Natural killer cell treated with Interleukin-12 subunit alpha and Interleukin-12 subunit beta and Interleukin-15 and Interleukin-18, amount 100 ng/mL, for 72 hours (primary cell): ENCODE data around the gene ACBD6. TPM values are rescaled to one million over a fixed set of nuclear protein-coding genes. Genes with fewer than 3 reads are reported as not detected.
A peak's percentile ranks its signal among the peaks of the same experiment; 100 is the strongest.

Experiments
- ATAC-seq, 2 donors: fragments of 150-1000 bp; cut with Tn5 transposase in 1 of 2; sonication (Bioruptor Pico), chemical (Tn5 transposase) in 1 of 2; 2 replicates each; pipeline ENCODE4 v1.10.0; 2021
- DNase-seq: peaks from one replicate; pipeline ENCODE4 v3.0.0; 2022; ENCODE audit warnings: low spot score
- H3K27ac Mint-ChIP-seq, 2 donors: 1 replicate in 1 of 2; 2 replicates in 1 of 2; pipeline ENCODE4 v1.8.0; 2022; ENCODE audit warnings: mixed read lengths in 2 of 2, mild to moderate bottlenecking in 1 of 2, moderate library complexity in 1 of 2
- H3K27me3 Mint-ChIP-seq, 2 donors: 1 replicate in 1 of 2; 2 replicates in 1 of 2; pipeline ENCODE4 v1.8.0; 2022; ENCODE audit warnings: mixed read lengths in 2 of 2
- H3K36me3 Mint-ChIP-seq: one replicate; pipeline ENCODE4 v1.8.0; 2022; ENCODE audit warnings: mixed read lengths
- H3K4me1 Mint-ChIP-seq, 2 donors: 1 replicate in 1 of 2; 2 replicates in 1 of 2; pipeline ENCODE4 v1.8.0; 2022; ENCODE audit warnings: low read depth in 2 of 2, mixed read lengths in 2 of 2, mild to moderate bottlenecking in 1 of 2
- H3K4me3 Mint-ChIP-seq: one replicate; pipeline ENCODE4 v1.8.0; 2022; ENCODE audit warnings: mixed read lengths
- H3K9me3 Mint-ChIP-seq: 2 replicates; pipeline ENCODE4 v1.8.0; 2022; ENCODE audit warnings: mixed read lengths
- total RNA-seq, 2 donors: library from RNA; stranded (reverse); gene quantifications; one replicate each; pipeline ENCODE4 v1.2.3, GENCODE V29; 2022

Gene ACBD6
- total RNA-seq, 2 donors from 2014 or later = 32.0 to 53.7 TPM

DNA sequence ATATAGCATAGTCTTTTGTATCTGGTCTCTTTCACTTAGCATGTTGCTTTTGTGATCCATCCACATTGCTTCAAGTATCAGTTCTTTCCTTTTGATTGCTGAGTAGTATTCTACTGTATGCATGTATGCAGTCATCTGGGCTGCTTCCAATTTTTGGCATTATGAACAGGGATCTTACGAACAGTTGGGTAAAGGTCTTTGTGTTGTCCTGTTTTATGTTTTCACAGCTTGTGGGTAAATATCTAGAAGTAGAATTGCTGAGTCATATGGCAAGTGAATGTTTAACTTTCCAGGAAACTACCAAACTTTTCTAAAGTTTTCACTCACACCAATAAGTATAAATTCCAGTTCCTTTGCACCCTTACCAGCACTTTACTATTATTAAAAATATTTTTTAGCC, 211.4 kb downstream of the ACBD6 start:
- peak overlapping the region; percentile 2 for H3K4me3 Mint-ChIP-seq
- peaks cover 5% of the 10 kb centered on the region for H3K36me3 Mint-ChIP-seq
- H3K4me1 Mint-ChIP-seq = peaks cover 16 to 18% of the 10 kb centered on the region in 2 donors
- DNase-seq (no peak), ATAC-seq (peak in 1 of 2 donors; percentile 27)
- no peak overlapping the region for H3K27ac Mint-ChIP-seq
- H3K27me3 Mint-ChIP-seq = no peaks in the 10 kb centered on the region
- no peaks in the 10 kb centered on the region for H3K9me3 Mint-ChIP-seq

DNA sequence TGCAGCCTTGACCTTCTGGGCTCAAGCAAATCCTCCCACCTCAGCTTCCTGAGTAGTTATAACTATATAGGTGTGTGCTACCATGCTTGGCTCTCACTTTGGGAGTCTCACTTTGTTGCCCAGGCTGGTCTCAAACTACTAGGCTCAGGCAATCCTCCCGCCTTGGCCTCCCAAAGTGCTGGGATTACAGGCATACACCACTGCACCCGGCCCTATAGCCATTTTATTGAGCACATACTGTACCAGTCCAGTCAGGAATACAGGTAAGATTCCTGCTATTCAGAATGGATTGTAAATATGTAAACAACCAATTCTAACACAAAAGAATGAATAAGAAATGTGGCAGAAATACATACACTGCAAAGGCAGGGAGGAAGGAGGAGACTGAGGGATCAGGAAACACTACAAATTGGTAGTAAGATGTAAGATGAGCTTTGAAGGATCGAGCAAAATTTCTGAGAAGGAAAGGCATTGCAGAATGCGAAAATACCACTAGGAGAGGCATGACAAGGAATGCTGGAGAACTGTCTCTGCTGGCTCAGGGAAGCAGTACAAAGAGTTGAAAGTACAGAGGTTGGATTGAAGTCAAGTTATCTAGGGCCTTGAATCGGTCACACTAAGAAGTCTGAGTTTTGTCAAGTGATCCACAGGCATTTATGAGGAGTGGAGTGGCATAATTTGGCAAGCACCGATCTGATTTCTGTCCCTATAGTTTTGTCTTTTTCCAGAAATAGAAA, 211.9 kb downstream of the ACBD6 start:
- Mint-ChIP-seq H3K27ac (no peak overlapping the region), H3K27me3 (no peaks in the 10 kb centered on the region), H3K36me3 (peaks cover 5% of the 10 kb centered on the region), H3K4me1 (peaks cover 16 to 18% of the 10 kb centered on the region in 2 donors), H3K4me3 (peak overlapping the region; percentile 2), H3K9me3 (no peaks in the 10 kb centered on the region)
- ATAC-seq (no peak), DNase-seq (no peak)

- H3K4me3 Mint-ChIP-seq = no peak overlapping the region
- DNase-seq (no peak), ATAC-seq (no peak)
- H3K27ac Mint-ChIP-seq = peak overlapping the region in 1 of 2 donors; percentile 3
- H3K27me3 Mint-ChIP-seq = no peaks in the 10 kb centered on the region
- peaks cover 16 to 18% of the 10 kb centered on the region in 2 donors for H3K4me1 Mint-ChIP-seq
- H3K9me3 Mint-ChIP-seq = no peaks in the 10 kb centered on the region
- peaks cover 5% of the 10 kb centered on the region for H3K36me3 Mint-ChIP-seq
Measured at GRCh38 chr1:180288940-180289339, 213.4 kb downstream of the ACBD6 start.

DNA sequence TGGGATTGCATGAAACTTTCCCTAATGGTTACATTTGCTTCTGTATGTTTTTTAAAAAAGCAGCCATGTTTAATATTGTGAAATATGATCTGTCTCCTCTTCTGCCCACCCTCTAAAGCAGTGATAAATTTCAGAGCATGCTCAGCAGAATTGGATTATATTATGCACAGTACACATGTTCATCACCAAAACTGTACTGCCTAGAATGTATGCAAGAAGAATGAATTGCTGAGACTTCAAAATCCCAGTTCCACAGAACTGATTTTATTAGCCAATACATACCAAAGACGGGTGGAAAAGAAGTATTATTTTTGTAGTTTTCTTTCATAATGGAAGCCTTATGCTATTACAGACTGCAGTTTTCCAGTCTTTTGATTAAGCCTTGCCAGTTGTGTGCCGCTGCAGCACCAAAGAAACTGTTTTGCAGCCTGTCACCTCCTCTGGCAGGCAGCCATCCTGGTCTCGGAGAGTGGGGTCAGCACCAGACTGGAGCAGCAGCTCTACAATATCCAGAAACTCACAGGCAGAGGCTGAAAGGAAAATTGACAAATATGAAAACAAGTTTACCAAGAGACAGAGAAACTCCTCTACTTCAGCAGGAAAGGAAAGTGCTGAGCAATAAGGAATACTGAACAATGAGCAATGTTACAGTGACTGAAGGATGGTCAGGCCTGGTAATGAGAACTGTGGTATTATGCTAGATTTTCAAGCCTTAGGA, 214.2 kb downstream of the ACBD6 start:
- H3K27me3 Mint-ChIP-seq = no peaks in the 10 kb centered on the region
- H3K27ac Mint-ChIP-seq = no peak overlapping the region
- ATAC-seq (no peak), DNase-seq (no peak)
- no peak overlapping the region for H3K4me3 Mint-ChIP-seq
- H3K36me3 Mint-ChIP-seq = peaks cover 5% of the 10 kb centered on the region
- H3K4me1 Mint-ChIP-seq = peaks cover 18 to 20% of the 10 kb centered on the region in 2 donors
- no peaks in the 10 kb centered on the region for H3K9me3 Mint-ChIP-seq

DNA sequence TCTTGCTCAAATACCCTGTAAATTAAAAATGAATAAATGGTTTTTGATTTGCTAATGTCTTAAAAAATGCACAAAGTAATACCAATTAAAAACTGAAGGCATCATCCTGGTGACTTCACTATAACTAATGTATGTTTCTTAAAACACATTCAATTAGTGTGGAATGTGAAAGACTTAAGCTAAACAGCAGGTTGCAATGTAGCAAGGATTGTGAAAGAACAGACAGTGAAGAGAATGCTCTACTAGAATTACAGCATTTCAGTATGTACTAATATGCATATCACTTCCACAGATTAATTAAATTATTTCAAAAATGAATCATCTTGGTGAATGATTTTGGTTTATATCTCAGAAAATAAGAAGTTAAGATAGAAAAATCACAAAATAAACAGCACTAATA, 216.0 kb downstream of the ACBD6 start:
- Mint-ChIP-seq H3K27me3 (no peaks in the 10 kb centered on the region), H3K27ac (no peak overlapping the region), H3K9me3 (no peaks in the 10 kb centered on the region), H3K4me1 (peaks cover 13 to 17% of the 10 kb centered on the region in 2 donors), H3K36me3 (peaks cover 5% of the 10 kb centered on the region), H3K4me3 (no peak overlapping the region)
- no peak for DNase-seq
- ATAC-seq = no peak

DNA sequence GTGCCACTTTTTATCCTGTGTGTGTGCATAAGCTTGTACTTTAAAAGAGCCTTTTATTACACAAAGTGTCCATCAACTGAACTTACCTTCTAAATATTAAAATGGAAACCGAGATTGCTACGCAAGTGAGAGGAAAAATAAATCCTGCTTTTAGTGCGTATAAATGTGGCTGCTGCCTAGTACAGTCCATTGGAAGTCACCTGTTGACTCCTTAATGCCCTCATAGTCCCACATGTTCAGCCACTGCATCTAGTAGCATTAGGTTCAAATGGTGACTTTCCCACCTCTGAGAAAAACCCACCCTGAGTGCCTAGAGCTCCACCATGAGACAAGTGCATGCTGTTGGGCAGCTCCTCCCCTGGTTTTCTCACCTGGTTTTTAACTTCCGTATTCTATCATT, 219.3 kb downstream of the ACBD6 start:
- peaks cover 8% of the 10 kb centered on the region for H3K36me3 Mint-ChIP-seq
- ATAC-seq (no peak), DNase-seq (no peak)
- no peaks in the 10 kb centered on the region for H3K9me3 Mint-ChIP-seq
- H3K27me3 Mint-ChIP-seq = no peaks in the 10 kb centered on the region
- no peak overlapping the region for H3K4me3 Mint-ChIP-seq
- H3K4me1 Mint-ChIP-seq = peaks cover 0 to 4% of the 10 kb centered on the region in 2 donors
- H3K27ac Mint-ChIP-seq = no peak overlapping the region

DNA sequence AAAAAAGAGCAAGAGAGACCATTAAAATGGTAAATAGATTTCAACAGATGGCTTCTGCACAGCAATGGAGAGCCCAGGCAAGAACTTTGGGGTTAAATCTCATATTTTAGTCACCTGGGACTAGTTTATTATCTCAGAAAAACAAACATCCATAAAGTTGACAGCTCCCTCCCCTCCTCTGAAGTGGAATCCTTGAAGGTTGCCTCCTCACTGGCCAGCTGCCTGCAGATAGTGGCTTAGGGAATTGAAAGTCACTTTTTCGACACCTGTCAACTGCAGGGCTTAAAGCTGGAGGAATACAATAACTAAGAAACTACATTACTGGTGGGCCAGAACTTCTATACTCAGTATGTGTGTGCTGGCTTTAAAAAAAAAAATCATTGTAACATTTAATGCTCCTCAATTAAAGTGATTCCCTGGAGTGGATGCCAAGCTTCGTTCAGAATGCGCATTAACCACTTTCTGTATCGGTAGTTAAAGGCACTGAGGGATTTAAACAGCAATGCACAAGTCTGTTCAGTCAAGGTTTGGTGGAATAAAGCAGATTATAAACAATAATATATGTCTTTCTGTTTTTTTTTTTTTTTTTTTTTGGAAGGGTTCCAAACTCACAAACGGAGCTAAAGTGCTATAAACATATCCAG, 219.9 kb downstream of the ACBD6 start:
- DNase-seq (no peak), ATAC-seq (no peak)
- peaks cover 0 to 4% of the 10 kb centered on the region in 2 donors for H3K4me1 Mint-ChIP-seq
- H3K27me3 Mint-ChIP-seq = no peaks in the 10 kb centered on the region
- H3K27ac Mint-ChIP-seq = no peak overlapping the region
- no peak overlapping the region for H3K4me3 Mint-ChIP-seq
- no peaks in the 10 kb centered on the region for H3K9me3 Mint-ChIP-seq
- H3K36me3 Mint-ChIP-seq = peaks cover 4% of the 10 kb centered on the region

GRCh38 chr1:180281490-180281889, 220.9 kb downstream of the ACBD6 start:
- no peak for DNase-seq

DNA sequence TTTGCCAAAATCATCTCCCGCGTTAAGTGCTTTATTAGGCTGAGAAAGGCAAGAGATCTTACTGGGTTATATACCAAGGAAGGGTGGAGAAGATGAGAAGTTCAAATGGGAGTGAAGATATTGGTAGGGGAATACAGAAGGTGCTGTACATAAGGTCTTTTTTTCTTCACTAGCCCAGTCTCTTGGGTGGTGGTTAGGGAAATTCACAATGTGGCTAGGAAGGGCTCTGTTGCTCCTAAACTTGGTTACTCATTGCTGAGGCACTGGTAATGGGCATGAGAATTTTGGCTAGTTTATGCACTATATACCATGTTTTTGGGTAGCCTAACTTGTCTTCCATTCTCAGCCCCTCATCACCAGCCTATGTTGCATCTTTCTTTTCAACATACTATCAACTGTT, 221.8 kb downstream of the ACBD6 start:
- Mint-ChIP-seq H3K4me3 (no peak overlapping the region), H3K36me3 (peaks cover 4% of the 10 kb centered on the region), H3K27me3 (no peaks in the 10 kb centered on the region), H3K27ac (no peak overlapping the region), H3K9me3 (no peaks in the 10 kb centered on the region), H3K4me1 (peaks cover 0 to 4% of the 10 kb centered on the region in 2 donors)
- DNase-seq (no peak), ATAC-seq (no peak)

More at GRCh38 chr1:180281490-180281889, 220.9 kb downstream of the ACBD6 start:
- Mint-ChIP-seq H3K36me3 (peaks cover 4% of the 10 kb centered on the region), H3K27me3 (no peaks in the 10 kb centered on the region), H3K27ac (no peak overlapping the region), H3K4me1 (peaks cover 0 to 4% of the 10 kb centered on the region in 2 donors), H3K9me3 (no peaks in the 10 kb centered on the region), H3K4me3 (no peak overlapping the region)
- no peak for ATAC-seq

GRCh38 chr1:180279651-180280050, 222.7 kb downstream of the ACBD6 start:
- DNase-seq (no peak), ATAC-seq (no peak)
- no peak overlapping the region for H3K27ac Mint-ChIP-seq
- H3K4me3 Mint-ChIP-seq = no peak overlapping the region
- no peaks in the 10 kb centered on the region for H3K9me3 Mint-ChIP-seq
- peaks cover 4% of the 10 kb centered on the region for H3K36me3 Mint-ChIP-seq
- H3K27me3 Mint-ChIP-seq = no peaks in the 10 kb centered on the region
- H3K4me1 Mint-ChIP-seq = peaks cover 0 to 4% of the 10 kb centered on the region in 2 donors

GRCh38 chr1:180278596-180279395, 223.6 kb downstream of the ACBD6 start:
- DNase-seq (no peak), ATAC-seq (no peak)
- Mint-ChIP-seq H3K4me3 (no peak overlapping the region), H3K9me3 (no peaks in the 10 kb centered on the region), H3K27me3 (no peaks in the 10 kb centered on the region), H3K27ac (no peak overlapping the region), H3K36me3 (peaks cover 4% of the 10 kb centered on the region), H3K4me1 (peaks cover 0 to 2% of the 10 kb centered on the region in 2 donors)

DNA sequence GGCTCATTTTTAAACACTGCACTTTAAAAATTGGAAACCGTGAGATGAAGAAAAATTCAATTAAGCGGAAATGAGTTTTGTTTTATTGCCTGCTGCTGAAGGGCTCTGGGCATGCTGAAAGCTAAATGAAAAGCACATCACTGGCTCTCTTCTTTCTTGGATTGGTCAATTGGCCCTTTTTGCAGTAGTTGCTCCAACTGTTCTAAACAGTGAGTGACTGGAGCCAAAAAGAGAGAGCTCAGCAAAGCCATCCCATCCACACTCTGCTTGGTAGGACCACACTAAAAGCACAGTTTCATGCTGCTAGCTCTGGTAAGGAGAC, 224.2 kb downstream of the ACBD6 start:
- no peaks in the 10 kb centered on the region for H3K27me3 Mint-ChIP-seq
- peaks cover 4% of the 10 kb centered on the region for H3K36me3 Mint-ChIP-seq
- no peak for ATAC-seq
- H3K9me3 Mint-ChIP-seq = no peaks in the 10 kb centered on the region
- no peaks in the 10 kb centered on the region for H3K4me1 Mint-ChIP-seq
- no peak overlapping the region for H3K4me3 Mint-ChIP-seq
- no peak overlapping the region for H3K27ac Mint-ChIP-seq
- DNase-seq = no peak

- no peak overlapping the region for H3K27ac Mint-ChIP-seq
- no peak for ATAC-seq
- H3K27me3 Mint-ChIP-seq = no peaks in the 10 kb centered on the region
Measured at GRCh38 chr1:180277476-180278193, 224.7 kb downstream of the ACBD6 start.

More at GRCh38 chr1:180277476-180278193, 224.7 kb downstream of the ACBD6 start:
- Mint-ChIP-seq H3K36me3 (peaks cover 4% of the 10 kb centered on the region), H3K4me1 (no peaks in the 10 kb centered on the region), H3K9me3 (no peaks in the 10 kb centered on the region), H3K4me3 (no peak overlapping the region)
- DNase-seq = no peak
